GM12878 (cell line): ENCODE results near the gene UQCC5. TPM values are rescaled to one million over a fixed set of nuclear protein-coding genes. Genes with fewer than 3 reads are reported as not detected.

Source experiments
- ATAC-seq: fragments of 200-7000 bp; cut with Tn5 transposase; 3 replicates; pipeline ENCODE4 v1.9.1; 2020; ENCODE audit warnings: mild to moderate bottlenecking, moderate library complexity
- BruUV-seq: library from RNA; stranded (reverse); fragments of 400-500 nt; replicated peaks from 2 replicates; lab custom pipeline; 2021; lab: Mats Ljungman, UMichigan
- CTCF ChIA-PET: fragments of 300-600 bp; sonication (Branson Sonifier 250); formaldehyde crosslinking; extraction: SDS; loops from one replicate; lab custom pipeline; 2021; ENCODE audit warnings: inconsistent platforms; lab: Yijun Ruan, JAX
- POLR2A ChIA-PET: fragments of 350-600 bp; formaldehyde crosslinking; extraction: SDS; loops from one replicate; lab custom pipeline; 2021; ENCODE audit warnings: inconsistent platforms; lab: Charles Lee
- RAD21 ChIA-PET: fragments of 300-600 bp; sonication (Branson Sonifier 250); formaldehyde crosslinking; loops from one replicate; lab custom pipeline; 2023; ENCODE audit warnings: antibody characterized with exemption; ENCODE audit not compliant: unreplicated experiment; lab: Charles Lee
- SMC1A ChIA-PET: fragments of 300-600 bp; sonication (Branson Sonifier 250); formaldehyde crosslinking; loops from one replicate; lab custom pipeline; 2023; ENCODE audit not compliant: unreplicated experiment, uncharacterized antibody; lab: Charles Lee
- DNase-seq: peaks from one replicate; pipeline ENCODE4 v3.0.0-alpha.2; 2011; ENCODE audit warnings: low read depth, low spot score
- FAIRE-seq: peaks from 3 replicates; lab custom pipeline; 2011; peaks lifted over from hg19 to GRCh38; lab: Jason Lieb, UNC
- H2AFZ ChIP-seq: 2 replicates; pipeline ENCODE4 v1.6.0; 2011; ENCODE audit warnings: low read depth, low read length, control low read depth; ENCODE audit not compliant: control insufficient read depth
- H3K27ac ChIP-seq: 2 replicates; pipeline ENCODE4 v1.5.1; 2011; ENCODE audit warnings: control low read depth; ENCODE audit not compliant: control insufficient read depth, insufficient read depth
- H3K27me3 ChIP-seq, 2 experiments: replicated peaks in 1 of 2; 2 replicates each; pipeline versions ENCODE4 v1.6.0 to v1.6.1; 2011; ENCODE audit warnings: low read length in 1 of 2; ENCODE audit not compliant: control insufficient read depth in 2 of 2, insufficient read depth in 2 of 2
- H3K36me3 ChIP-seq, 2 experiments: 2 replicates each; pipeline ENCODE4 v1.5.1; 2011; ENCODE audit warnings: low read length in 1 of 2; ENCODE audit not compliant: control insufficient read depth in 2 of 2, insufficient read depth in 2 of 2
- H3K4me1 ChIP-seq: 2 replicates; pipeline ENCODE4 v1.6.1; 2011; ENCODE audit warnings: mild to moderate bottlenecking, low read length, moderate library complexity, mixed read lengths; ENCODE audit not compliant: control insufficient read depth, insufficient read depth
- H3K4me2 ChIP-seq: 2 replicates; pipeline ENCODE4 v1.6.0; 2011; ENCODE audit warnings: control low read depth; ENCODE audit not compliant: control insufficient read depth, insufficient read depth
- H3K4me3 ChIP-seq: fragments of 200-600 bp; sonication (generic); 2 replicates; pipeline ENCODE4 v1.5.1; 2016
- H3K79me2 ChIP-seq: 2 replicates; pipeline ENCODE4 v1.6.0; 2011; ENCODE audit warnings: low read length; ENCODE audit not compliant: control insufficient read depth, insufficient read depth
- H3K9ac ChIP-seq: 2 replicates; pipeline ENCODE4 v1.8.0; 2011; ENCODE audit warnings: low read length, control low read depth, mixed read lengths; ENCODE audit not compliant: control insufficient read depth, insufficient read depth
- H3K9me3 ChIP-seq: replicated peaks from 3 replicates; pipeline ENCODE4 v1.5.1; 2011; ENCODE audit warnings: mild to moderate bottlenecking, low read length; ENCODE audit not compliant: control insufficient read depth, insufficient read depth
- H4K20me1 ChIP-seq: 2 replicates; pipeline ENCODE4 v1.6.0; 2011; ENCODE audit not compliant: control insufficient read depth, insufficient read depth
- ATF7 ChIP-seq: fragments of 450-650 bp; IDR thresholded peaks from 2 replicates; pipeline ENCODE4 v1.6.1; 2016; ENCODE audit warnings: low read depth, mild to moderate bottlenecking
- BCLAF1 ChIP-seq: fragments of 450-650 bp; IDR thresholded peaks from 2 replicates; pipeline ENCODE4 v1.6.1; 2017; ENCODE audit warnings: antibody characterized with exemption, mild to moderate bottlenecking, moderate library complexity
- CHD2 ChIP-seq: IDR thresholded peaks from 2 replicates; pipeline ENCODE4 v1.6.1; 2011; ENCODE audit warnings: low read depth, low read length, improper control_type of control experiment, borderline replicate concordance
- PKNOX1 ChIP-seq: fragments of 450-650 bp; IDR thresholded peaks from 2 replicates; pipeline ENCODE4 v1.6.1; 2016; ENCODE audit warnings: mild to moderate bottlenecking
- whole genome bisulfite sequencing: methylation state at CpG from one replicate; pipeline ENCODE4 v1.1.6; 2016; ENCODE audit warnings: low lambda C conversion rate; ENCODE audit not compliant: insufficient replicate concordance, insufficient coverage; ENCODE audit errors: missing lambda C conversion rate; 5-methylcytosine and 5-hydroxymethylcytosine counted together
- in situ Hi-C: fragments of 300-500 bp; cut with MboI; formaldehyde crosslinking; loops from 9 replicates; pipeline ENCODE4 v1.14.3; 2018; ENCODE audit warnings: mixed read lengths
- intact Hi-C: fragments of 100-400 bp; cut with micrococcal nuclease; formaldehyde crosslinking; loops from one replicate; pipeline ENCODE4 v1.14.2; 2022; ENCODE audit not compliant: unreplicated experiment
- polyA plus RNA-seq, 11 experiments: library from polyadenylated mRNA; depleted of rRNA in 4 of 11; unstranded in 6 of 11; stranded (reverse) in 5 of 11; fragments of >200 nt; fragmentation: Nextera tagmentation in 4 of 11; fragmentation: Illumina TruSeq in 1 of 11; extraction: Ambion mirVana in 4 of 11; extraction: Trizol in 1 of 11; gene quantifications; 1 replicate in 1 of 11; 2 replicates in 10 of 11; pipeline versions ENCODE4 v1.2.1 to v1.2.3, GENCODE V29; 2011 to 2016; ENCODE audit warnings: inconsistent platforms in 2 of 11, missing spikeins in 2 of 11, low read depth in 1 of 11
- total RNA-seq, 4 experiments: library from RNA; depleted of rRNA in 3 of 4; stranded (reverse); fragments of >200 nt in 3 of 4; fragmentation: Illumina TruSeq in 1 of 4; extraction: Trizol in 1 of 4; gene quantifications; 2 replicates each; pipeline versions ENCODE4 v1.2.1 to v1.2.3, GENCODE V29; 2013 to 2021

UQCC5 gene
- total and polyA plus RNA-seq, 10 of the 15 experiments (the other 5 are each of a cell fraction or from before 2014, with no cell fraction given): 15.1 to 84.8 (median 28.0) TPM

- Histone ChIP-seq H3K79me2 (no peaks in the 10 kb centered on the region), H3K4me2 (no peak overlapping the region), H3K36me3 (no peaks in the 10 kb centered on the region), H3K4me1 (no peaks in the 10 kb centered on the region), H3K4me3 (no peak overlapping the region), H3K27me3 (no peaks in the 10 kb centered on the region), H4K20me1 (no peaks in the 10 kb centered on the region), H3K27ac (no peak overlapping the region), H3K9ac (no peak overlapping the region), H3K9me3 (no peaks in the 10 kb centered on the region), H2AFZ (no peak overlapping the region)
- BruUV-seq: no TSS peak
- ChIA-PET SMC1A (no interaction called here), RAD21 (no interaction called here), CTCF (no interaction called here), POLR2A (no interaction called here)
- FAIRE-seq (no peak), DNase-seq (no peak), ATAC-seq (no peak)
- WGBS: 23% methylated on average over 5 of the region's 5 CpGs
- intact Hi-C loops (no loop called here), in situ Hi-C loops (no loop called here)
- TF ChIP-seq ATF7: no peak
- TF ChIP-seq CHD2: no peak
- no peak for TF ChIP-seq PKNOX1
- no peak for TF ChIP-seq BCLAF1
Observed at GRCh38 chr3:52507359-52507758, 29.0 kb upstream of the UQCC5 start.
